GM18858 (cell line): ENCODE data around the gene FOSL2.

Experiments used
- ATAC-seq: cut with Tn5 transposase; IDR thresholded peaks from one replicate; pipeline ENCODE4 v1.9.1; 2021; ENCODE audit not compliant: unreplicated experiment

The FOSL2 gene

GRCh38 chr2:28394331-28394877, 1.7 kb downstream of the FOSL2 start:
- no peak for ATAC-seq

GRCh38 chr2:28394997-28395333, 2.3 kb downstream of the FOSL2 start:
- ATAC-seq, result no peak

GRCh38 chr2:28395334-28396061, 2.8 kb downstream of the FOSL2 start:
- ATAC-seq, result no peak

GRCh38 chr2:28397043-28397381, 4.4 kb downstream of the FOSL2 start:
- ATAC-seq, result no peak

- ATAC-seq, result no peak
Measured at GRCh38 chr2:28398101-28398834, 5.6 kb downstream of the FOSL2 start.

GRCh38 chr2:28399289-28399688, 6.6 kb downstream of the FOSL2 start:
- no peak for ATAC-seq

- no peak for ATAC-seq
Measured at GRCh38 chr2:28399956-28400355, 7.3 kb downstream of the FOSL2 start.

- no peak for ATAC-seq
Measured at GRCh38 chr2:28400419-28400818, 7.8 kb downstream of the FOSL2 start.

GRCh38 chr2:28400921-28401320, 8.3 kb downstream of the FOSL2 start:
- no peak for ATAC-seq

- no peak for ATAC-seq
Measured at GRCh38 chr2:28401411-28401810, 8.8 kb downstream of the FOSL2 start.

- no peak for ATAC-seq
Measured at GRCh38 chr2:28401948-28402550, 9.4 kb downstream of the FOSL2 start.

GRCh38 chr2:28403370-28403956, 10.8 kb downstream of the FOSL2 start:
- ATAC-seq, result no peak

GRCh38 chr2:28404086-28404485, 11.4 kb downstream of the FOSL2 start:
- ATAC-seq, result no peak

GRCh38 chr2:28405537-28405936, 12.9 kb downstream of the FOSL2 start:
- ATAC-seq, result no peak

- no peak for ATAC-seq
Measured at GRCh38 chr2:28406276-28407096, 13.8 kb downstream of the FOSL2 start.

GRCh38 chr2:28407131-28407975, 14.7 kb downstream of the FOSL2 start:
- no peak for ATAC-seq

- no peak for ATAC-seq
Measured at GRCh38 chr2:28407976-28408690, 15.5 kb downstream of the FOSL2 start.

- no peak for ATAC-seq
Measured at GRCh38 chr2:28408764-28409599, 16.3 kb downstream of the FOSL2 start.
